BLaER1 treated with 17β-estradiol and CSF1 and Interleukin-3, amounts not matched to agents 10 nM and 100 nM (cell line): ENCODE data around the gene HSD17B11.
"Not testable (repeated sequence)": the region's sequence is repeated elsewhere in the genome, so short reads cannot be mapped to it uniquely, and the experiment has no call there.

Experiments used
- H3K27ac ChIP-seq, 11 experiments: shearing (Covaris generic); formaldehyde crosslinking; 2 replicates each; pipeline ENCODE4 v1.8.1; 2022
- H3K27me3 ChIP-seq, 11 experiments: shearing (Covaris generic); formaldehyde crosslinking; 2 replicates each; pipeline ENCODE4 v1.8.1; 2022
- H3K36me3 ChIP-seq, 11 experiments: shearing (Covaris generic); formaldehyde crosslinking; 2 replicates each; pipeline ENCODE4 v1.8.1; 2022
- H3K4me1 ChIP-seq, 10 experiments: shearing (Covaris generic); formaldehyde crosslinking; 2 replicates each; pipeline ENCODE4 v1.8.1; 2022
- H3K4me2 ChIP-seq, 11 experiments: shearing (Covaris generic); formaldehyde crosslinking; 2 replicates each; pipeline ENCODE4 v1.8.1; 2022
- H3K4me3 ChIP-seq, 10 experiments: shearing (Covaris generic); formaldehyde crosslinking; 2 replicates each; pipeline ENCODE4 v1.8.1; 2022
- H3K9ac ChIP-seq, 11 experiments: shearing (Covaris generic); formaldehyde crosslinking; 2 replicates each; pipeline ENCODE4 v1.8.1; 2022
- H3K9me3 ChIP-seq, 11 experiments: shearing (Covaris generic); formaldehyde crosslinking; replicated peaks in 1 of 11; 2 replicates each; pipeline ENCODE4 v1.8.1; 2022
- H4K20me1 ChIP-seq, 11 experiments: shearing (Covaris generic); formaldehyde crosslinking; 2 replicates each; pipeline ENCODE4 v1.8.1; 2022
- Cebpa-rat ChIP-seq, 11 experiments: shearing (Covaris generic); IDR thresholded peaks; 2 replicates each; pipeline ENCODE4 v1.8.1; 2022

Gene HSD17B11

DNA sequence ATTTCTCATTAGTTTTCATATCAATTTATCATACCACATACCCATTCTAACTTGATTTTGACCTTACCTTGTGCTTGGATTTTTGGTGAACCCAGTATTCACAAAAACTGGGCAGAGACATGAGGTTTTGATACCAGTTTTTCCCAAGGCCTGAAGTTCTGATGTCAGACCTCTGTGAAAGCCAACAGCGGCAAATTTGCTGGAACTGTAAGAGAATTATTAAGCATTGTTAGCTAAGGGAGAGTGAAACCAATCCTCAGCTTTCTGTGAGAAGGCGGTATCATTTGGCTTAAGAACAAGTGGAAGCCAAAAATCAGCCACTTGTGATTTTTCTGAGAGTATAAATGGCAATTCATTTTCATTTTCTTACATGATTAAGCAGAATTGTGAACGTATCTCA lies 77.2 kb downstream of the HSD17B11 start:
- Histone ChIP-seq H3K27me3 (no peaks in the 10 kb centered on the region), H4K20me1 (no peaks in the 10 kb centered on the region), H3K4me3 (no peak overlapping the region), H3K4me1 (peaks cover 0 to 6% (median 5%) of the 10 kb centered on the region in 10 experiments; a peak in 8 of 20 replicates), H3K27ac (no peak overlapping the region), H3K4me2 (no peak overlapping the region), H3K9me3 (no peaks in the 10 kb centered on the region; a peak in 1 of 22 replicates), H3K9ac (no peak overlapping the region), H3K36me3 (peaks cover 0 to 23% (median 0%) of the 10 kb centered on the region in 11 experiments; a peak in 7 of 22 replicates)
- no peak for TF ChIP-seq Cebpa-rat (IDR thresholded peaks at IDR 0.05)

DNA sequence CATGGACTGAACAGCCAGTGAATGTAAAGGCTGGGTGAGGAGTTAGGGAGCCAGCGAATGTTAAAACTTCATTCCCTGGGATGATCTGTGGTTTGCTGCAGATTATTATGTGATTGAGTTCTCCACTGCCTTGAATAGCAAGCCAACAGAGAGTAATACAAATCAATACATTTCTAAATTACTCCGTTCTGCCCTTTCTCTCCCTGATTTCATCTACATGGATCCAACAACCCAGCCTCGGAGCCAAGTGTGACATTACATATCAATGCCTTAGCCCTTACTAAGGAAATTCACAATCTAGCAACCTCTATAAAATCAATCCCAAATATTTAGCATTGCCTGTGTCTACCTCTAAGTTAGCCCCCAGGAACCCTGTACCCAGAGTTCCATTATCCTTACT lies 79.3 kb downstream of the HSD17B11 start:
- no peaks in the 10 kb centered on the region for H3K27me3 ChIP-seq

DNA sequence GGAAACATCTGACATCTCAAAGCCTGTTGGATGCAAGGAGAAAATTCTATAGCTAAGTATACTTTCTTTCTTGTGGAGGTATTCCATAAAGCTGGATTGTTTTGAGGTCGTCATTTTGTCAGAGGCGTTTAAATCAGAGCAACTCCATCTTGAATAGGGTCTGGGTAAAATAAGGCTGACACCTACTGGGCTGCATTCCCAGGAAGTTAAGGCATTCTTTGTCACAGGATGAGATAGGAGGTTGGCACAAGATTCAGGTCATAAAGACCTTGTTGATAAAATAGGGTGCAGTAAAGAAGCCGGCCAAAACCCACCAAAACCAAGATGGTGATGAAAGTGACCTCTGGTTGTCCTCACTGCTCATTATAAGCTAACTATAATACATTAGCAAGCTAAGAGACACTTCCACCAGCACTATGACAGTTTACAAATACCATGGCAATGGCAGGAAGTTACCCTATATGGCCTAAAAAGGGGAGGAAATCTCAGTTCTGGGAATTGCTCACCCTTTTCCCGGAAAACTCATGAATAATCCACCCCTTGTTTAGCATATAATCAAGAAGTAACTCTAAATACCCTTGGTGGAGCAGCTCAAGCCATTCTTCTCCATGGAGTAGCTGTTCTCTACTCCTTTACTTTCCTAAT lies 80.2 kb downstream of the HSD17B11 start:
- H3K9ac ChIP-seq: no peak overlapping the region
- H3K27ac ChIP-seq: no peak overlapping the region
- no peaks in the 10 kb centered on the region for H4K20me1 ChIP-seq
- H3K27me3 ChIP-seq: no peaks in the 10 kb centered on the region
- H3K4me3 ChIP-seq: no peak overlapping the region
- no peak for TF ChIP-seq Cebpa-rat (IDR thresholded peaks at IDR 0.05)
- H3K9me3 ChIP-seq: no peaks in the 10 kb centered on the region; a peak in 1 of 22 replicates
- no peak overlapping the region for H3K4me2 ChIP-seq
- H3K36me3 ChIP-seq: peaks cover 0 to 23% (median 0%) of the 10 kb centered on the region in 11 experiments; a peak in 7 of 22 replicates
- H3K4me1 ChIP-seq: peaks cover 0 to 6% (median 5%) of the 10 kb centered on the region in 10 experiments; a peak in 8 of 20 replicates

More for the DNA sequence above, 79.3 kb downstream of the HSD17B11 start:
- no peak overlapping the region for H3K4me2 ChIP-seq
- no peak overlapping the region for H3K9ac ChIP-seq
- H3K27ac ChIP-seq: no peak overlapping the region
- no peaks in the 10 kb centered on the region; a peak in 1 of 22 replicates for H3K9me3 ChIP-seq
- no peak for TF ChIP-seq Cebpa-rat (IDR thresholded peaks at IDR 0.05)
- H3K36me3 ChIP-seq: peaks cover 0 to 23% (median 0%) of the 10 kb centered on the region in 11 experiments; a peak in 7 of 22 replicates
- H4K20me1 ChIP-seq: no peaks in the 10 kb centered on the region
- H3K4me3 ChIP-seq: no peak overlapping the region
- peaks cover 0 to 6% (median 5%) of the 10 kb centered on the region in 10 experiments; a peak in 8 of 20 replicates for H3K4me1 ChIP-seq

DNA sequence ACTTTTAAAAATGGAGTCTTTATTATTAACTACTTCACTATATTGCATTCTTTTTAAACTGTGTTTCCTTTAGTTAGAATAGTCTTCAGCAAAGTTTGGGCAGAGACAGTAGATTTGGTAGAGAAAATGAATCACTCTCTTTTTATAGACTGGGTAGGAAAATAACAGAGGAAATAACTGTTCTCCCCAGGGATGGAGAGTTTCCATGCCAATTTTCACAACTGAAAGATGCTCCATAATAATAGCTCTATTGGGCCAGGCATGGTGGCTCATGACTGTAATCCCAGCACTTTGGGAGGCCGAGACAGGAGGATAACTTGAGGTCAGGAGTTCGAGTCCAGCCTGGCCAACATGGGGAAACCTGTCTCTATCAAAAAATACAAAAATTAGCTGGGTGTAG lies 81.4 kb downstream of the HSD17B11 start:
- Histone ChIP-seq H3K4me2 (peak overlapping the region in 5 of 11 experiments; percentile 12 to 51 (median 25); a peak in 7 of 22 replicates), H3K27ac (no peak overlapping the region), H3K4me3 (no peak overlapping the region), H3K27me3 (no peaks in the 10 kb centered on the region), H3K36me3 (peaks cover 0 to 12% (median 0%) of the 10 kb centered on the region in 11 experiments; a peak in 8 of 22 replicates), H4K20me1 (no peaks in the 10 kb centered on the region), H3K9ac (no peak overlapping the region), H3K4me1 (peaks cover 0 to 6% (median 5%) of the 10 kb centered on the region in 10 experiments; a peak in 8 of 20 replicates), H3K9me3 (no peaks in the 10 kb centered on the region; a peak in 1 of 22 replicates)
- TF ChIP-seq Cebpa-rat (IDR thresholded peaks at IDR 0.05): no peak

DNA sequence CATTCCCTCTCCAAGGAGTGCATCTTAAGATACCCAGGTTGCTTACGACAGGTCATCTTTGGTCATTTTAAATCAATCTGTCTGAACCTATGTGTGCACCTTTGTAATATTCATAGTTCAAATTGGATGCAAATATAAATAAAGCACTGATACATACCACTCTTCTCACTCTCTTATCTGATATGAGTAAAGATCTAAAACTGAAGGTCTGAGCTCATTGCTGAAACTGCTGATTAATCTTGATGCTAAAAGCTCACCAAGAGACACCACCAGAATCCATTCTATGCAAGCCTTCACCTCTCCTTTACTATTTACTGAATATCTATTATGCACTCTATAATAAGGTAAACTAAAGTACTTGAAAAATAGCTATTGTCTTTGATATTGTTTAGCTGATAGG lies 84.9 kb downstream of the HSD17B11 start:
- peaks cover 0 to 6% (median 5%) of the 10 kb centered on the region in 10 experiments; a peak in 8 of 20 replicates for H3K4me1 ChIP-seq
- H3K27ac ChIP-seq: no peak overlapping the region
- H3K36me3 ChIP-seq: peaks cover 0 to 8% (median 0%) of the 10 kb centered on the region in 11 experiments; a peak in 8 of 22 replicates
- H3K4me3 ChIP-seq: no peak overlapping the region
- no peaks in the 10 kb centered on the region for H4K20me1 ChIP-seq
- no peaks in the 10 kb centered on the region for H3K27me3 ChIP-seq
- no peak for TF ChIP-seq Cebpa-rat (IDR thresholded peaks at IDR 0.05)
- H3K9me3 ChIP-seq: no peaks in the 10 kb centered on the region; a peak in 1 of 22 replicates
- H3K9ac ChIP-seq: no peak overlapping the region
- H3K4me2 ChIP-seq: no peak overlapping the region

DNA sequence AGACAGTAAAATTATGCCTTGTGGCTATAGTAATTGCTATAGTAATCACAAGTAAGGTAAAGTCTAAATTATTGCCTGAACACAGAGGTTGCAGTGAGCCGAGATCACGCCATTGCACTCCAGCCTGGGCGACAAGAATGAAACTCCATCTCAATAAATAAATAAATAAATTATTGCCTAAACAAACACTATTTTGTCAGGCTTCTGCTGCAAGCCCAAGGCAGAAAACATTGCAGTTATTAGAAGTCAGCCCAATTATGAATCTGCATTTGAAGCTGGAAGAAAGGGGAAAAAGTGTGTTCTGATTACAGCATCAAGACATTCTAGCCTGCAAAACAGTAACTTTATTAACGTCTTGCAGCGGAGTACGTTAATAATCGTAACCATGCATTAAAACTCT lies 85.4 kb downstream of the HSD17B11 start:
- H3K9ac ChIP-seq: no peak overlapping the region
- TF ChIP-seq Cebpa-rat (IDR thresholded peaks at IDR 0.05): no peak
- H3K4me3 ChIP-seq: no peak overlapping the region
- no peaks in the 10 kb centered on the region; a peak in 1 of 22 replicates for H3K9me3 ChIP-seq
- H3K36me3 ChIP-seq: peaks cover 0 to 8% (median 0%) of the 10 kb centered on the region in 11 experiments; a peak in 8 of 22 replicates
- no peaks in the 10 kb centered on the region for H3K27me3 ChIP-seq
- no peaks in the 10 kb centered on the region for H4K20me1 ChIP-seq
- H3K4me1 ChIP-seq: peaks cover 0 to 6% (median 5%) of the 10 kb centered on the region in 10 experiments; a peak in 8 of 20 replicates
- no peak overlapping the region for H3K27ac ChIP-seq
- H3K4me2 ChIP-seq: no peak overlapping the region

DNA sequence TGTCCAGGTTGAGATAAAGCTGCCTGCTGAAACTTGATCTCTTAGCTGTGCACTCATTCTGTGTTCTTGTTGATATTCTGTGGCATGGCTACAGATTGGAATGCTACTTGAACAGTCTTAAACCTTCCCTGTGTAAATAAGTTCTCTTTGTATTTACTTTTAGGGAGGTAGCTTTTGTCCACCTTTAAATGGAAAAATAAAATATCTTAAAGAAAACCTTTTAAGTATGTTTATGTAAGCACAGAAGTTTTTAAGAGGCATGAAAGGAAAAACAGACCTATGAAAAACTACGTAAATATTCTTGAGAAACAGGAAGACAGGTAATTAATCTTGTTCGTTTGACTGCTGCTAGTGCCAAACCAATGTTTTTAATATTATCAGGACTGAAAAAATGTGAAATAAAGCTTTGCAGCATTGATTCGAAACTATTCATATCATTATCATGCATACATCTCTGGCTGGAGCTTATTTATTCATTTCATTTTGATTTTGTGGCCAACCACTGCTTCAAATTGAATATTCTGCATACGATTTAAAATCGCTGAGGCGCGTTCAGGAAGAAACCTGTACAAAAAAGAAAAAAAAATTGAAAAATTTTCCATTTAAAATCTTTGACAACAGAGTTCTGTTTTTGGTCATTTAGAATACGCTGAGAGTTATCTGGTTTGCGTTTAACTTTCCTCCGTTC lies 86.1 kb downstream of the HSD17B11 start:
- Histone ChIP-seq H3K4me3 (no peak overlapping the region), H3K4me1 (peaks cover 0 to 6% (median 5%) of the 10 kb centered on the region in 10 experiments; a peak in 8 of 20 replicates), H3K9ac (no peak overlapping the region), H3K4me2 (no peak overlapping the region), H3K36me3 (peaks cover 0 to 6% (median 0%) of the 10 kb centered on the region in 11 experiments; a peak in 8 of 22 replicates), H3K27ac (no peak overlapping the region), H4K20me1 (no peaks in the 10 kb centered on the region), H3K9me3 (no peaks in the 10 kb centered on the region; a peak in 1 of 22 replicates), H3K27me3 (no peaks in the 10 kb centered on the region)
- no peak for TF ChIP-seq Cebpa-rat (IDR thresholded peaks at IDR 0.05)

DNA sequence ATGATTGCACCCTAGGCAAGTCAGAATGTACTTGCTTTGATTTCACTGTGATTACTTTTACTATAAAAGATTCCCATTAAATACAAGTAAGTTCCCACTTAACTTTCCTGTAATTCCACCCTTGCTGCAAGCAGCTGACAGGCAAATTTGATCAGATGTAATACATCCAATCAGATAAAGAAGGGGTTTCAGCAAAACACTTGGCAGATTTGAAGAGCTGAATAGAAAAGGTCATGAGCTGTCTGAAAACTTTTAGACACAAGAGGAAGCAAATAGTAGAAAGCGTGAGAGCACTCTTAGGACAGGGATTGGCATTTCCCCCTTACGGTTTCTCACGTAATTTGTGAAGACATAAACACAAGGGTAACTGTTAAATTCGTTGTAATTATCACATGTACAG lies 91.1 kb downstream of the HSD17B11 start:
- Histone ChIP-seq H3K4me1 (no peaks in the 10 kb centered on the region), H3K4me2 (no peak overlapping the region), H3K4me3 (no peak overlapping the region), H3K9ac (no peak overlapping the region), H4K20me1 (no peaks in the 10 kb centered on the region), H3K36me3 (peaks cover 0 to 3% (median 0%) of the 10 kb centered on the region in 11 experiments; a peak in 1 of 22 replicates), H3K9me3 (peaks cover 0 to 10% (median 4%) of the 10 kb centered on the region in 11 experiments; a peak in 11 of 22 replicates), H3K27ac (no peak overlapping the region), H3K27me3 (no peaks in the 10 kb centered on the region)
- TF ChIP-seq Cebpa-rat (IDR thresholded peaks at IDR 0.05): no peak

DNA sequence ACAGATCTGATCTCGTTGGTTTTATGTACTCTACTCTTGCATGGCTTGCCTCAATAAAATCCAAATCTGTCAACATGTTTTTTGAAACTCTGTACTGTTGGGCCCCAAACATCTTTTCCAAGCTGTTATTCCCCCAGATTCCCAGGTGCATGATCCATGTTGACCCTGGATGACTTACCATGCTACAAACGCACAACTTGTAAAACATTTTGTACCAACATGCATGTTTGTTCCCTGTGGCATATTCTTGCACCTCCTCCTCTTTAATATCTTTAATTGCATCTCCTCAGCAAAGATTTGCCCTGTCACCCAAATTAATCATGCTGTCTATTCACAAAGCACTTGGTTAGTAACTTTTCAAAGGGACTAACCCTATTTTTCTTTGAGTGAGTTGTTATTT lies 92.6 kb downstream of the HSD17B11 start:
- Histone ChIP-seq H3K27ac (no peak overlapping the region), H3K4me3 (no peak overlapping the region), H3K36me3 (no peaks in the 10 kb centered on the region), H4K20me1 (no peaks in the 10 kb centered on the region), H3K27me3 (no peaks in the 10 kb centered on the region), H3K4me1 (no peaks in the 10 kb centered on the region), H3K9ac (no peak overlapping the region), H3K4me2 (no peak overlapping the region), H3K9me3 (peaks cover 12 to 25% (median 19%) of the 10 kb centered on the region in 11 experiments; a peak in 21 of 22 replicates)
- no peak for TF ChIP-seq Cebpa-rat (IDR thresholded peaks at IDR 0.05)

DNA sequence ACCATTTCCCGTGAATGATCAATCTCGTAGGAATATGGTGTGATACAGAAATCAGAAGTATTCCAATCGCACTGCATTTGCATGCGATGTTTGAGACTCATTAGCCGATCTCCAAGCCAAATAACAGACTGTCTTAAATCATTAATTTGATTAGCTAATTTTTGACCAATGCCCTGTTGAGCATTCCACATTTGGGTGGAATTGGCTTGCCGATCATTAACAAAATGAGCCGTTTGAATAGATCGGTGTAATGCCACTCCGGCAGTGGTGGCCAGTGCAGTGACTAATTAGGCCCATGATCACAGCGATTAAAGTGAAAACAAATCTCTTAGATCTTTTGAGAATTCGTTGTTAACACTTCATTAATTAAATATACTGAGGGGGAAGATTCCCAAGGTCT lies 96.1 kb downstream of the HSD17B11 start:
- peaks cover 24 to 41% (median 33%) of the 10 kb centered on the region in 11 experiments for H3K9me3 ChIP-seq
- H4K20me1 ChIP-seq, H3K4me3 ChIP-seq, H3K27me3 ChIP-seq, H3K9ac ChIP-seq, H3K27ac ChIP-seq, H3K4me1 ChIP-seq, H3K36me3 ChIP-seq, H3K4me2 ChIP-seq: not testable (repeated sequence)

DNA sequence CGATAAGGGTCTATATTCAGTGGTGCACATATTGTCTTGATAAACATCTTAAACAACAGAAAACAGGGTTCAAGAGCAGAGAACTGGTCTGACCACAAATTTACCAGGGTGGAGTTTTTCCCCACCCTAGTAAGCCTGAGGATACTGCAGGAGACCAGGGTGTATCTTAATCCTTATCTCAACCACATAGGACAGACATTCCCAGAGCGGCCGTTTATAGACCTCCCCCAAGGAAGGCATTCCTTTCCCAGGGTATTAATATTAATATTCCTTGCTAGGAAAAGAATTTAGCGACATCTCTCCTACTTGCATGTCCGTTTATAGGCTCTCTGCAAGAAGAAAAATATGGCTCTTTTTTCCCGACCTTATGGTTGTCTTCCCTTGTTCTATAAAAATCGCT lies 97.1 kb downstream of the HSD17B11 start:
- not testable (repeated sequence) for H3K4me1 ChIP-seq, H3K4me3 ChIP-seq, H3K36me3 ChIP-seq, H3K27ac ChIP-seq, H4K20me1 ChIP-seq, H3K9ac ChIP-seq, H3K27me3 ChIP-seq, H3K4me2 ChIP-seq
- H3K9me3 ChIP-seq: peaks cover 24 to 41% (median 33%) of the 10 kb centered on the region in 11 experiments
